ENCODE results near the gene SLC25A43. TPM values are rescaled to one million over a fixed set of nuclear protein-coding genes. Genes with fewer than 3 reads are reported as not detected.
A peak's percentile ranks its signal among the peaks of the same experiment; 100 is the strongest.
"Not testable (repeated sequence)": the region's sequence is repeated elsewhere in the genome, so short reads cannot be mapped to it uniquely, and the experiment has no call there.

The SLC25A43 gene
- total and polyA plus RNA-seq, 2 experiments from 2014 or later: 8.7 to 8.9 TPM

DNA sequence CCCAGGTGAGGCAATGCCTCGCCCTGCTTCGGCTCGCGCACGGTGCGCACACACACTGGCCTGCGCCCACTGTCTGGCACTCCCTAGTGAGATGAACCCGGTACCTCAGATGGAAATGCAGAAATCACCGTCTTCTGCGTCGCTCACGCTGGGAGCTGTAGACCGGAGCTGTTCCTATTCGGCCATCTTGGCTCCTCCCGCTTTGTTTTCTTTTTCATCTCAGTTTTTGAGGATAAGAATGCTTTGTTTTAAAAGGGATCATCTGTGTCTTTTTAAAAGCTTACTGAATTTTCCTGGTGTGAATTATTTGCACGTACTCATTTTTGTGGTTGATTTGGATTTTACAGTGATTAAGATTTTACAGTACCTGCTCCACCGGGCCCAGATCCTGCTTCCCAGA, 42.2 kb downstream of the SLC25A43 start:
- not testable (repeated sequence) for H3K4me1 ChIP-seq (ENCODE audit: insufficient read depth); H3K9me2 ChIP-seq (ENCODE audit: insufficient read depth); H3K27me3 ChIP-seq (ENCODE audit: insufficient read depth); H3K36me3 ChIP-seq (ENCODE audit: insufficient read depth); ATAC-seq; H3F3A ChIP-seq (replicated peaks; ENCODE audit: low read depth); H4K20me1 ChIP-seq (replicated peaks; ENCODE audit: insufficient read depth); H3K4me1 Mint-ChIP-seq; H3K79me2 ChIP-seq (replicated peaks; ENCODE audit: insufficient read depth); H2AFZ ChIP-seq; H3K36me3 Mint-ChIP-seq (ENCODE audit: low read depth); H3K9me3 Mint-ChIP-seq; H3K27me3 Mint-ChIP-seq (ENCODE audit: insufficient read depth, low read depth, poor library complexity); DNase-seq (ENCODE audit: low spot score)
- H3K4me2 ChIP-seq: peak overlapping the region; percentile 43; the same call in 1 of the 2 replicates
- 0 out of 2 replicates have a peak overlapping the region, but pooled peaks have one; percentile 57 for H3K27ac ChIP-seq (ENCODE audit: low read depth)
- H3K4me3 Mint-ChIP-seq: peak overlapping the region; percentile 50
- H3K27ac Mint-ChIP-seq: peak overlapping the region; percentile 75; the same call in 1 of the 2 replicates
- peak overlapping the region; percentile 32; the same call in 1 of the 2 replicates for H3K4me3 ChIP-seq

DNA sequence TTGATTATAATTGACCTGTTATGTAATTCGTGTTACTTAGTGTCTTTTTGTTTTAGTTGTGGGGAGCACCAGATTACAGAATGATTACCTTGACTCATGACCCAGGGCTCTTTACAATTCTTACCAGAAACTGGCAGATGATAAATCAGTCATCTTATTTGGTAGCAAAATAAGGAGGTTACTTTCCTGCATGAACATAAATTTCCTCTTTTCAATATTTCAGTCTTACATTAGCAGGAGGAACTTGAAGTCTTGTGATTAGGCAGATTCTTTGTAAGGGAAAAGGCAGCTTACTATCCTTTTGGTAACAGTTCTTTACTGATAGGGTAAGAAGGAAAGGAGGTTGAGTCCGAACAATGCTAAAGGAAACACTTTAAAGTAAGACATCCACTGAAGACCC, 43.1 kb downstream of the SLC25A43 start:
- Mint-ChIP-seq H3K27ac (no peak overlapping the region), H3K36me3 (ENCODE audit: low read depth) (peaks cover 6% of the 10 kb centered on the region; the same call in 2 of the 3 replicates), H3K4me1 (no peaks in the 10 kb centered on the region), H3K27me3 (ENCODE audit: insufficient read depth, low read depth, poor library complexity) (peaks cover 2% of the 10 kb centered on the region), H3K9me3 (peaks cover 3% of the 10 kb centered on the region; the same call in 1 of the 3 replicates), H3K4me3 (no peak overlapping the region)
- Histone ChIP-seq H3K79me2 (replicated peaks; ENCODE audit: insufficient read depth) (no peaks in the 10 kb centered on the region), H4K20me1 (replicated peaks; ENCODE audit: insufficient read depth) (no peaks in the 10 kb centered on the region), H3K36me3 (ENCODE audit: insufficient read depth) (no peaks in the 10 kb centered on the region), H3K4me3 (no peak overlapping the region; the same call in 1 of the 2 replicates), H3K27ac (ENCODE audit: low read depth) (no peak overlapping the region), H3F3A (replicated peaks; ENCODE audit: low read depth) (no peaks in the 10 kb centered on the region), H3K27me3 (ENCODE audit: insufficient read depth) (no peaks in the 10 kb centered on the region), H3K4me2 (no peak overlapping the region), H2AFZ (no peak overlapping the region), H3K9me2 (ENCODE audit: insufficient read depth) (no peaks in the 10 kb centered on the region), H3K4me1 (ENCODE audit: insufficient read depth) (no peaks in the 10 kb centered on the region)
- no peak for DNase-seq (ENCODE audit: low spot score)
- ATAC-seq: no peak
- TF ChIP-seq, protein P1, sequence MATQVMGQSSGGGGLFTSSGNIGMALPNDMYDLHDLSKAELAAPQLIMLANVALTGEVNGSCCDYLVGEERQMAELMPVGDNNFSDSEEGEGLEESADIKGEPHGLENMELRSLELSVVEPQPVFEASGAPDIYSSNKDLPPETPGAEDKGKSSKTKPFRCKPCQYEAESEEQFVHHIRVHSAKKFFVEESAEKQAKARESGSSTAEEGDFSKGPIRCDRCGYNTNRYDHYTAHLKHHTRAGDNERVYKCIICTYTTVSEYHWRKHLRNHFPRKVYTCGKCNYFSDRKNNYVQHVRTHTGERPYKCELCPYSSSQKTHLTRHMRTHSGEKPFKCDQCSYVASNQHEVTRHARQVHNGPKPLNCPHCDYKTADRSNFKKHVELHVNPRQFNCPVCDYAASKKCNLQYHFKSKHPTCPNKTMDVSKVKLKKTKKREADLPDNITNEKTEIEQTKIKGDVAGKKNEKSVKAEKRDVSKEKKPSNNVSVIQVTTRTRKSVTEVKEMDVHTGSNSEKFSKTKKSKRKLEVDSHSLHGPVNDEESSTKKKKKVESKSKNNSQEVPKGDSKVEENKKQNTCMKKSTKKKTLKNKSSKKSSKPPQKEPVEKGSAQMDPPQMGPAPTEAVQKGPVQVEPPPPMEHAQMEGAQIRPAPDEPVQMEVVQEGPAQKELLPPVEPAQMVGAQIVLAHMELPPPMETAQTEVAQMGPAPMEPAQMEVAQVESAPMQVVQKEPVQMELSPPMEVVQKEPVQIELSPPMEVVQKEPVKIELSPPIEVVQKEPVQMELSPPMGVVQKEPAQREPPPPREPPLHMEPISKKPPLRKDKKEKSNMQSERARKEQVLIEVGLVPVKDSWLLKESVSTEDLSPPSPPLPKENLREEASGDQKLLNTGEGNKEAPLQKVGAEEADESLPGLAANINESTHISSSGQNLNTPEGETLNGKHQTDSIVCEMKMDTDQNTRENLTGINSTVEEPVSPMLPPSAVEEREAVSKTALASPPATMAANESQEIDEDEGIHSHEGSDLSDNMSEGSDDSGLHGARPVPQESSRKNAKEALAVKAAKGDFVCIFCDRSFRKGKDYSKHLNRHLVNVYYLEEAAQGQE (IDR thresholded peaks at IDR 0.05; ENCODE audit: unreplicated experiment): no peak
- TF ChIP-seq, protein P2, sequence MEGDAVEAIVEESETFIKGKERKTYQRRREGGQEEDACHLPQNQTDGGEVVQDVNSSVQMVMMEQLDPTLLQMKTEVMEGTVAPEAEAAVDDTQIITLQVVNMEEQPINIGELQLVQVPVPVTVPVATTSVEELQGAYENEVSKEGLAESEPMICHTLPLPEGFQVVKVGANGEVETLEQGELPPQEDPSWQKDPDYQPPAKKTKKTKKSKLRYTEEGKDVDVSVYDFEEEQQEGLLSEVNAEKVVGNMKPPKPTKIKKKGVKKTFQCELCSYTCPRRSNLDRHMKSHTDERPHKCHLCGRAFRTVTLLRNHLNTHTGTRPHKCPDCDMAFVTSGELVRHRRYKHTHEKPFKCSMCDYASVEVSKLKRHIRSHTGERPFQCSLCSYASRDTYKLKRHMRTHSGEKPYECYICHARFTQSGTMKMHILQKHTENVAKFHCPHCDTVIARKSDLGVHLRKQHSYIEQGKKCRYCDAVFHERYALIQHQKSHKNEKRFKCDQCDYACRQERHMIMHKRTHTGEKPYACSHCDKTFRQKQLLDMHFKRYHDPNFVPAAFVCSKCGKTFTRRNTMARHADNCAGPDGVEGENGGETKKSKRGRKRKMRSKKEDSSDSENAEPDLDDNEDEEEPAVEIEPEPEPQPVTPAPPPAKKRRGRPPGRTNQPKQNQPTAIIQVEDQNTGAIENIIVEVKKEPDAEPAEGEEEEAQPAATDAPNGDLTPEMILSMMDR (conservative IDR thresholded peaks at IDR 0.05; ENCODE audit: low read depth in 2 of 2): no peak
- no peak for TF ChIP-seq ZNF114 (CRISPR knock-in tag; IDR thresholded peaks at IDR 0.05)

DNA sequence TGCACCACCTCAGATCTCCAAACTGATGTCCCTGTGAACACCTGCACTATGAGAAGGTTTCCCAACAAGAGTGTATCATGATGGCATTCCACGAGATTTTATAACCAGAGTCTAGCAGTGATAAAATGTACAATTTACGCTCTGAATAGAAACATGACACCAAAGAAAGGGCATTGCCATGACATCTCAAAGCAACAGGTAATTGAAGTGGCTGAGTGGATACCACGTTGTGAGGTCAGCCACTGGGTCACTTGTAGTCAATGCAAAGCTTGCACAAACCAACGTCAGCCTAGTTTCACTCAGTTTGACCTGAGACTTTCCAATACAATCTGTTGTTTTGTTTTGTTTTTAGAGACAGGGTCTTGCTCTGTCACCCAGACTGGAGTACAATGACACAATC, 54.1 kb downstream of the SLC25A43 start:
- Histone ChIP-seq H3K36me3 (ENCODE audit: insufficient read depth) (no peaks in the 10 kb centered on the region), H3K27ac (ENCODE audit: low read depth) (no peak overlapping the region), H3K4me1 (ENCODE audit: insufficient read depth) (no peaks in the 10 kb centered on the region), H3K27me3 (ENCODE audit: insufficient read depth) (no peaks in the 10 kb centered on the region), H3K9me2 (ENCODE audit: insufficient read depth) (no peaks in the 10 kb centered on the region), H3K79me2 (replicated peaks; ENCODE audit: insufficient read depth) (no peaks in the 10 kb centered on the region), H3F3A (replicated peaks; ENCODE audit: low read depth) (no peaks in the 10 kb centered on the region), H4K20me1 (replicated peaks; ENCODE audit: insufficient read depth) (no peaks in the 10 kb centered on the region), H2AFZ (no peak overlapping the region), H3K4me3 (no peak overlapping the region), H3K4me2 (no peak overlapping the region)
- no peaks in the 10 kb centered on the region for H3K4me1 Mint-ChIP-seq
- H3K4me3 Mint-ChIP-seq: no peak overlapping the region
- DNase-seq (ENCODE audit: low spot score) (no peak), ATAC-seq (no peak)
- no peak overlapping the region for H3K27ac Mint-ChIP-seq
- H3K36me3 Mint-ChIP-seq (ENCODE audit: low read depth): no peaks in the 10 kb centered on the region
- peaks cover 2% of the 10 kb centered on the region for H3K27me3 Mint-ChIP-seq (ENCODE audit: insufficient read depth, low read depth, poor library complexity)
- H3K9me3 Mint-ChIP-seq: no peaks in the 10 kb centered on the region
- TF ChIP-seq, protein P3, sequence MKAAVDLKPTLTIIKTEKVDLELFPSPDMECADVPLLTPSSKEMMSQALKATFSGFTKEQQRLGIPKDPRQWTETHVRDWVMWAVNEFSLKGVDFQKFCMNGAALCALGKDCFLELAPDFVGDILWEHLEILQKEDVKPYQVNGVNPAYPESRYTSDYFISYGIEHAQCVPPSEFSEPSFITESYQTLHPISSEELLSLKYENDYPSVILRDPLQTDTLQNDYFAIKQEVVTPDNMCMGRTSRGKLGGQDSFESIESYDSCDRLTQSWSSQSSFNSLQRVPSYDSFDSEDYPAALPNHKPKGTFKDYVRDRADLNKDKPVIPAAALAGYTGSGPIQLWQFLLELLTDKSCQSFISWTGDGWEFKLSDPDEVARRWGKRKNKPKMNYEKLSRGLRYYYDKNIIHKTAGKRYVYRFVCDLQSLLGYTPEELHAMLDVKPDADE (IDR thresholded peaks at IDR 0.05): no peak
- TF ChIP-seq STAT1 (IDR thresholded peaks at IDR 0.05; ENCODE audit: unreplicated experiment): no peak
